Measurements from ENCODE around the gene SPAG8. TPM values are rescaled to one million over a fixed set of nuclear protein-coding genes. Genes with fewer than 3 reads are reported as not detected.

SPAG8 gene
- total and polyA plus RNA-seq, 9 of the 15 experiments (the other 6 are each of a cell fraction or from before 2014, with no cell fraction given), result 0.03 to 0.47 (median 0.21) TPM

GRCh38 chr9:35776018-35776417 lies 36.0 kb downstream of the SPAG8 start (continued):
- no peak for TF ChIP-seq KLF6 (CRISPR knock-in tag; IDR thresholded peaks at IDR 0.05; ENCODE audit: borderline replicate concordance)
- no peak for TF ChIP-seq TAF7 (tag; IDR thresholded peaks at IDR 0.05)
- TF ChIP-seq C11orf30 (IDR thresholded peaks at IDR 0.05; ENCODE audit: low read depth), result peak; percentile 40; the same call in 1 of the 2 replicates

GRCh38 chr9:35774907-35775635 lies 37.0 kb downstream of the SPAG8 start:
- 27% methylated on average over 7 of the region's 7 CpGs for WGBS (ENCODE audit: insufficient coverage, low coverage, missing lambda C conversion rate)

More at GRCh38 chr9:35774907-35775635, 37.0 kb downstream of the SPAG8 start:
- H3K4me1 ChIP-seq (replicated peaks in 1 of 2; ENCODE audit: control insufficient read depth in 2 of 2, insufficient read depth in 2 of 2, low read length in 2 of 2), result peaks cover 6 to 23% of the 10 kb centered on the region in 2 experiments; a peak in 4 of 5 replicates
- H3K9me1 ChIP-seq (ENCODE audit: control insufficient read depth, insufficient read depth, low read length), result no peaks in the 10 kb centered on the region
- peak; percentile 81 for ATAC-seq
- H4K20me1 ChIP-seq (replicated peaks; ENCODE audit: control insufficient read depth, insufficient read depth, low read length), result no peaks in the 10 kb centered on the region
- in situ Hi-C loops (cut with MboI) (no loop called here), intact Hi-C loops (cut with micrococcal nuclease) (loop anchor here (5.0 kb wide), 1 partner anchor 38 kb away; no protein-coding TSS in a partner anchor)
- ChIA-PET POLR2A (interaction anchor here (0.9 to 1.1 kb wide), 3 partner anchors 8 to 36 kb away, joined by 3 to 4 read pairs (median 3); no protein-coding TSS in a partner anchor), CTCF (ENCODE audit: low intra/inter-chr PET ratio) (no interaction called here)
- H3K27me3 ChIP-seq (ENCODE audit: control insufficient read depth in 2 of 2, insufficient read depth in 2 of 2, low read length in 2 of 2), result no peaks in the 10 kb centered on the region
- H2AFZ ChIP-seq (ENCODE audit: low read depth, low read length), result peak overlapping the region; percentile 75; the same call in 1 of the 2 replicates
- TF ChIP-seq ZBTB11 (CRISPR knock-in tag; IDR thresholded peaks at IDR 0.05) (0 out of 6 replicates have a peak, but pooled peaks of 1 of the 3 experiments have one; percentile 15), TAF7 (tag; IDR thresholded peaks at IDR 0.05) (no peak), SPI1 (IDR thresholded peaks at IDR 0.05; ENCODE audit: borderline replicate concordance, low read depth, low read length) (peak; percentile 67; the same call in 1 of the 2 replicates)
- peak overlapping the region; percentile 51 to 84; a peak in 3 of 4 replicates for H3K9ac ChIP-seq (ENCODE audit: insufficient read depth in 1 of 2, low read depth in 2 of 2, low read length in 2 of 2)
- no TSS peak for BruUV-seq (replicated peaks)
- no peak overlapping the region for H3K4me3 ChIP-seq
- H3K79me2 ChIP-seq (ENCODE audit: control insufficient read depth, insufficient read depth, low read length), result peaks cover 9% of the 10 kb centered on the region
- peak in 2 of 4 experiments; percentile 13 to 29 for DNase-seq (ENCODE audit: extremely low read depth in 1 of 4, low spot score in 3 of 4)
- peak overlapping the region; percentile 62 for H3K4me2 ChIP-seq (ENCODE audit: insufficient read depth, low read length)
- H3K36me3 ChIP-seq (ENCODE audit: control insufficient read depth, insufficient read depth, low read length), result 0 out of 3 replicates have a peak, but pooled peaks cover 4% of the 10 kb centered on the region
- peak; percentile 75 for FAIRE-seq
- H3K9me3 ChIP-seq (replicated peaks; ENCODE audit: control insufficient read depth, insufficient read depth, low read depth, low read length), result no peaks in the 10 kb centered on the region
- H3K27ac ChIP-seq (ENCODE audit: extremely low read depth, low read depth, low read length), result peak overlapping the region; percentile 73; the same call in 2 of the 3 replicates

Data from K562 (cell line).